Measurements from ENCODE around the gene VGLL2.

The VGLL2 gene

DNA sequence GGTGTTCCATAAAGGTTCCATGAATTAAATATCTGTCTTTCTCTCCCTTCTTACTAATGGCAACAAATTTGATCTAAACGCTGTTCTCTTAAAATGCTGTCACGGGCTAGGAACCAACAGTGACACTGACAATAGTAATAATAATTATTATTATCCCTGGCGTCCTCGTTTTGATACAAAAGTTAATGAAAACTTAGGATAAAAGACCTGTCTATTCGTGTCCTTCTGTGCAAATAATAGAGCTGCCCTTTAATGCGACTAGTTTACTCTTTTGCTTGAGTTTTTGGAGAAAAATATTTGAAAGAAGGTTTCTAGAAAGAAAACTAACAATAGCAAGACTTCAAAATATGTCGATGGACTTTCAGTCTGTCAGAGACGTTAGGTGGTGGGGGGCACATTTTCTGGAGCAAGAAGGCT, 4.3 kb downstream of the VGLL2 start:
- DNase-seq (ENCODE audit: low read depth): no peak

DNA sequence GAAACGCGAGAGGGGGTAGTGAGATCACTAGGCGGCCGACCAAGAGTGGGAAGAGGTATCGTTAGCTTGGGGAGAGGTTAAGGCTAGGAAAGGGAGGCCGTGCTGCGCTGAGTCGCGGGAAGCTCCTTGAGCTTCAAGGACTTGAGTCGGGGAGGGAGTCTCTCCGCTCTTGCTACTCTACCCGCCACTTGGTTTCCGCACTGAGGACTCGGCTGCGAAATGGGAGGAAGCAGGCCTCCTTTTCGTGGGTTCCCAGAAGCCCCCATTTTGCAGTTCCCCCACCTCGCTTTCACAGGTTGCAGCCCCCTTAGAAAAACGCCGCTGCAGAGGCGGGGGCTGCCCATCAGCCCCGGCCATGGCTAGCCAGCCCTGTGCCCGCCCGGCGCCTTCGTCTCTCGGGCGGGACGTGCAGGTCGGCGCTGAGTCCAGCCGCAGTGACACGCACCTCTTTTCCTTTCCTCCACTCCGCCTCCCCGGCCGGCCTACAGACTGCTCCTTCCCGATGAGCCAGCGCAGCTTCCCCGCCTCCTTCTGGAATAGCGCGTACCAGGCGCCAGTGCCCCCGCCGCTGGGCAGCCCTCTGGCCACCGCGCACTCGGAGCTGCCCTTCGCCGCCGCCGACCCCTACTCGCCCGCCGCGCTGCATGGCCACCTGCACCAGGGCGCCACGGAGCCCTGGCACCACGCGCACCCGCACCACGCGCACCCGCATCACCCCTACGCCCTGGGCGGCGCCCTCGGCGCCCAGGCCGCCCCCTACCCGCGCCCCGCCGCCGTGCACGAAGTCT, 4.9 kb downstream of the VGLL2 start:
- DNase-seq (ENCODE audit: low read depth): no peak

DNA sequence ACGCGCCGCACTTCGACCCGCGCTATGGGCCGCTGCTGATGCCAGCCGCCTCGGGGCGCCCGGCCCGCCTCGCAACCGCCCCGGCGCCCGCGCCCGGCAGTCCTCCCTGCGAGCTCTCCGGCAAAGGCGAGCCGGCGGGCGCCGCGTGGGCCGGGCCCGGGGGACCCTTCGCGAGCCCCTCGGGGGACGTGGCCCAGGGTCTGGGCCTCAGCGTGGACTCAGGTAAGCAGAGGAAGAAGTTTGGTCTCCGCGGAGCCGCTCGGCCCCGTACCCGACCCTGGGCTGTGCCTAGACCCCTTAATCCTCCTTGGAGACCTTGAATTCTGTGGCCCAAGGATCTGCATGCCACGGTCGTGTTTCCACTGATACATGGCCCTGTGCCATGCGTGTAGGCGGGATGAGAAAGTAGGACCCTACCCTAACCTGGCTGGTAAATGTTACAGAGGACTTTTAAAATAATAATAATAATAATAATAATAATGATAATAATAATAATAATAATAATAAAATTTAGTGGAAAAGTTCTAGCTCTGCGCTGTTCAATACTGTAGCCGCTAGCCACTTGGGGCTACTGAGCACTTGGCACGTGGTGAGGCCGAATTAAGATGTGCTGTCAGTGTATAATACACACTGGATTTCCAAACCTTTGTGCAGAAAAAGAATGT, 5.6 kb downstream of the VGLL2 start:
- no peak for DNase-seq (ENCODE audit: low read depth)

DNA sequence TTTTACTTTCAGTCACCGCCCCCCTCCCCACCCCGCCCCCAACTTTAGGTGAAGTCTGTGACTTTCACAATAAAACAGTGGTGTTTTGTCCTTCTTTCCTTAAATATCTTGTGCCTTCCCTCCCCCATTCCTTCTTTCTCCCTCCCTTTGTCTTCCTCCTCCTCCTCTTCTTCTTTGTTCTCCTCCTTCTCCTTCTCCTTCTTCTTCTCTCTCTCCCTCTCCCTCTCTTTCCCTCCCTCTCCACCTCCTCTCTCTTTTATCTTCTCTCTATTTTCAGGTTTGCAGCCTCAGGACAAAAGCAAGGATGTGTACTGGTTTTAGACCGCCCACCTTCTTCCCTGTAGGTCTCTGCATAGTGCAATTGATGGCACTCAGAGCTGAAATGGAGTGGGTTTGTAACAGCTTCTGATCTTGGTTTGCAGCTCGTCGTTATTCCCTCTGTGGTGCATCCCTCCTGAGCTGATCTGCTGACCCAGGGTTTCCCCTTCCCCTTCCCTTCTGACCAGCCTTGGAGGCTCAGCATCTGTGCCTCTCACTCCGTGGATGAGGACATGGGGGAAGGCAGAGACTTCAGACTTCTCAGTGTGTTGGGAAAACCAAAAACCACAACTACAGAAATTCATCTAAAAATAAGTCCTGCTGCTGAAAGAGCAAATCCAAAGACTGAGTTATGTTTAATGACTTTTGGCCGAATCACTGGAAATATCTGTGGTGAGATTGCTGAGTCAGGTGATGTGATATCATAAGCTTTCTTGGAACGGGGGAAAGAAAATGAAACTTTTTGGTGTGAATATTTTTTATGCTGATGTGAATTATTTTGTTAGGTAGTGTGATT, 6.9 kb downstream of the VGLL2 start:
- DNase-seq (ENCODE audit: low read depth): no peak

GRCh38 chr6:117272891-117273290, 7.5 kb downstream of the VGLL2 start:
- DNase-seq (ENCODE audit: low read depth): no peak

GRCh38 chr6:117275205-117275604, 9.8 kb downstream of the VGLL2 start:
- DNase-seq (ENCODE audit: low read depth): no peak

DNA sequence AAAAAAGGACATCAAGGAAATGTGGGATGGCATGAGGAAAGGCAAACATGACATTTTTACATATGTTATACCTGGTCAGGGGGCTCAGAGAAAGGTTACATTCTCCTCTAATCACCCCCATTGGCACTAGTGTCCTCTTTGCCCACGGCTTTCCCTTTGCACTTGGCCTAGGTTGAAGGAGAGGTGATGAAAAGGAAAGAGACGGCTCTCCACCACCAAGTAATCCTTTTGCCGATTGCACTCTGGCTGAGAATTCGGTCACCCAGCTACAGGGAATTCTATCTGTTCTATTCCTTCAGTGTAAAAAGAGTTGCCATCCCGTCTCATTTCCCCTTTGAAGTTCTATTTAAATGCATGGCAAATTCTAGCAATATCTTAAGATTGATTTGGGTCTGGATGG, 10.4 kb downstream of the VGLL2 start:
- DNase-seq (ENCODE audit: low read depth): no peak

DNA sequence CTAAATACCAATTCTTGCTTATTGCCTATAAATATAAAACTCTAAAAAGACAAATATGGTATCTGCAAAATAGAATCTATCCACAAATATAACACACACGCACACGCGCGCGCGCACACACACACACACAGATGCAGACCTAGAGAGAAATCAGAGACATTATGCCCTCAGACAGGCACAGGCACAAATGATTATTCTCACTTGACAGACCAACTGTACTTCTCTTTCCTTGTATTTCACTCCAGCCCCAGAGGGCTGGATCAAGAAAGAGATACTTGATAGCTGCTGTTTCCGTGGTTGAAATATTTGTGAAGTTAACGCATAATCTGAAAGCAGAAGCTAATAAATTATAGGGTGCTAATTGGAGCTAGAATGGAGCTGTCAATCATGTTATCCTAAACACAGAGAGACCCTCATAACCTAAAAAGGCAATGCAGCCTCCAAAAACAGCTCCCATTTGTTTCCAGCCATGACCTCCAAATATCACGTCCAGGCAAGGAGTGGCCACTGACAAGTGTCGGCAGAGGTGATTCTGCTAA, 11.5 kb downstream of the VGLL2 start:
- DNase-seq (ENCODE audit: low read depth): no peak

- no peak for DNase-seq (ENCODE audit: low read depth)
Observed at GRCh38 chr6:117280922-117281321, 15.6 kb downstream of the VGLL2 start.

GRCh38 chr6:117288083-117288715, 22.8 kb downstream of the VGLL2 start:
- DNase-seq (ENCODE audit: low read depth): no peak

DNA sequence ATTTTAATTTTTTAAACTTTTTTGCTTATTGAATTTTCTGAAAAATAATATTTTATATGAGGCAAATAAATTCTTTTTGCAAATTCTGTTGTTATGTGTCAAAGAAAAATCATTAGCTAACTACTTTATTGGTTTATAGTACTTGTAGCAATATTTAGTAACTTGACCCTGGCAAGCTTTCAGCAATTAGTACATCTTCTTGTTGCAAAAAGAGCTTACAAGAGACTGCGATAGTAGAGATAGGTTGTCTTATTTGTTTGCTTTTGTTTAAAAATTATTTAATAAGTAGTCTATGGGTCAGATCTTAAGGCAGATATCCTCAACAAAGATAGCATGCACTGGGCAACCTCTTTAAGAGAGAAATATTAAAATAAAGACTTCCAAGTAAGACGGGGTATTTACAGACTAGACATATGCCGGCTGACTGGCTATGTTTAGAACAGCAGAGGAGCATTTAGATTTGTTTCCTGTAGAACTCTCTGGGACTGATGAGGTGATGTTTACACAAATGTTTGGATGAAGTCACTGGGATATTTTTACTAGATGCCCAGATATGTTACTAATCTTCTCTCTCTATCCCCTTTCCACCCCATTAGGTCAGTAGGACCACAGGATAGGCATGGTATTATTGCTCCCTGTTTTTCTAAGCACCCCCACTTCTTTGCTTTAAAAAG, 25.0 kb downstream of the VGLL2 start:
- DNase-seq (ENCODE audit: low read depth): no peak

DNA sequence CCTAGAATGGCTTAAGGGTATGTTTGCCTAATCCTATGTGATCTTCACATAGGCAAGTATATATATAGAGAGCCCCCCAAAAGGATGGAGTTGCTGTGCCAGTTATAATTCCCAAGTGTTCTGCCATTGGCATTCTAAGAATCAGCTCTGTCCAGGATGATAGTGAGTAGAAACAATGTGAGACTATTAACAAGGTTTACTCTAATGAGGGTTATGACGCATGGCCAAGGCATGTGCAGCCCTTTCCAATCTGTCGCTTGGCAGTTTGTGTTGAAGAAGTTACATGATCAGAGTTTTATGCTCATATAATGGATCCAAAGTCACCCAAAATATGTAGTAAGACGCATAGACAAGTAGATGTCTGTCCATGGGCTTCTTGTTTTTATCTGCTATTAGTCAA, 33.6 kb downstream of the VGLL2 start:
- no peak for DNase-seq (ENCODE audit: low read depth)

DNA sequence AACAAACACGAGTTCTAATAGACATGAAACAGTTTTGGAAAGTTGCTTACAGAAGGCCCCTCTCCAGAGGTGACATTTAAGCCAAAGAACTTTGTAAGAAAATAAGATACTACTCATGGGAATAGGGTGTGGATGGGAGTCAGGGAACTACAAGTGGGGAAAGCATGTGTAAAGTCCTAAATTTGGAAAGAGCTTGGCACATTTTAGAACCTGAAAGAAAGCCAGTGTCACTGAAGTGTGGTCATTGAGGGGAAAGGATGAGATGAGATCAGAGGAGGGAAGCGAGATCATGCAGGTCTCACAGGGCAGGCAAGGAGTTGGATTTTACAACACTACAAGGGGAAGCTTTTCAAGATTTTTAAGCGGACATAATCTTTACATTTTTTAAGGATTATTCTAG, 38.0 kb downstream of the VGLL2 start:
- DNase-seq (ENCODE audit: low read depth): no peak

- DNase-seq (ENCODE audit: low read depth): no peak
Observed at GRCh38 chr6:117304446-117304845, 39.1 kb downstream of the VGLL2 start.

GRCh38 chr6:117306227-117306790, 41.0 kb downstream of the VGLL2 start:
- DNase-seq (ENCODE audit: low read depth): no peak

- DNase-seq (ENCODE audit: low read depth): no peak
Observed at GRCh38 chr6:117307655-117308054, 42.3 kb downstream of the VGLL2 start.

- no peak for DNase-seq (ENCODE audit: low read depth)
Observed at GRCh38 chr6:117309069-117309468, 43.7 kb downstream of the VGLL2 start.

DNA sequence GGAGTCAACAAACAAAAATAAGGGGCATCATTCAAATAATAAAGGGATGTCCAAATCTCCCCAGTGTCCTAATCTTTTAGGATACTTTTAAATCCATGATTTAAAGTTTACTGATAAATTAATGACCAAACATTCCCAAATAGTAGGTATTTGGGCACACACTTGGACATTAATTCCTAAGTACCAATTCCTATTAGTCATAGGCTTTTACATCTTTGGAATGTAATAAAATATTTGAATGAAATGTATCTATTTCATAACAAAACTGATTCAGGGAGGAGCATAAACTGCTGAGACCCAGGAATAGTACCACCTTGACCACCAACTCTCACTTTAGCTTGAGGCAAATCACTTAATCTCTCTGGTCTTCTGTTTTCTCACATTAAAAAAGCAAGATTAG, 44.3 kb downstream of the VGLL2 start:
- no peak for DNase-seq (ENCODE audit: low read depth)

DNA sequence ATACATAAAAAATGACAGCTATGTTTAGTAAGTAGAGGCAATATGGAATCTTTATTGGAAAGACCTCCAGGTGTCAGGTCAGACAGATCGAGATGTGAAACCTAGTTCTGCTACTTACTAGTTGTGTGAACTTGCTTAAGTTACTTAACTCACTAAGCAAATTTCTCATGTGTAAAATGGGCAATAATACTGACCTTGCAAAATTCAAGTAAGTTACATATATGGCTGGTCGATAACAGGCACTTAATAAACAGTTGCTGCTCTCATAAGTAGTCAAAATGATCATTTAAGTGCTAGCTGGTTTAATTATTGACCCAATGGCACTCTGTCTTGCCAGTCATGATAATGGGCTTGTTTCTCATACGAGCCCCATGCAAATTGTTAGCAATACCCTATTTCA, 46.0 kb downstream of the VGLL2 start:
- no peak for DNase-seq (ENCODE audit: low read depth)

GRCh38 chr6:117311726-117312125, 46.4 kb downstream of the VGLL2 start:
- DNase-seq (ENCODE audit: low read depth): no peak

GRCh38 chr6:117317261-117317660, 51.9 kb downstream of the VGLL2 start:
- no peak for DNase-seq (ENCODE audit: low read depth)
